ENCODE measurements around the gene ADAMTSL5. TPM values are rescaled to one million over a fixed set of nuclear protein-coding genes. Genes with fewer than 3 reads are reported as not detected.

ADAMTSL5 gene
- total RNA-seq, 1 experiment from 2014 or later: 11.1 TPM

GRCh38 chr19:1523412-1524286, 10.8 kb upstream of the ADAMTSL5 start, which contains the start of gene PLK5:
Gene PLK5 (plus strand): TSS chr19:1524077. CDS start chr19:1526997, 2,920 bp downstream.
- H3K4me3 Mint-ChIP-seq (ENCODE audit: unreplicated experiment): no peak within 1 kb of the TSS
- DNase-seq (ENCODE audit: unreplicated experiment): no peak
- BruUV-seq (replicated peaks): no TSS peak
- intact Hi-C loops (cut with micrococcal nuclease): no loop called here
- H3K4me1 Mint-ChIP-seq (ENCODE audit: insufficient read depth, unreplicated experiment): no peaks in the 10 kb centered on the region
- ChIA-PET CTCF (no interaction called here), POLR2A (no interaction called here)
- H3K27me3 Mint-ChIP-seq (ENCODE audit: insufficient read depth, unreplicated experiment): peaks cover 36% of the 10 kb centered on the region
- H3K36me3 Mint-ChIP-seq (ENCODE audit: insufficient read depth, unreplicated experiment): no peaks in the 10 kb centered on the region
- H3K9me3 Mint-ChIP-seq (ENCODE audit: unreplicated experiment): no peaks in the 10 kb centered on the region
- TF ChIP-seq, protein P1, sequence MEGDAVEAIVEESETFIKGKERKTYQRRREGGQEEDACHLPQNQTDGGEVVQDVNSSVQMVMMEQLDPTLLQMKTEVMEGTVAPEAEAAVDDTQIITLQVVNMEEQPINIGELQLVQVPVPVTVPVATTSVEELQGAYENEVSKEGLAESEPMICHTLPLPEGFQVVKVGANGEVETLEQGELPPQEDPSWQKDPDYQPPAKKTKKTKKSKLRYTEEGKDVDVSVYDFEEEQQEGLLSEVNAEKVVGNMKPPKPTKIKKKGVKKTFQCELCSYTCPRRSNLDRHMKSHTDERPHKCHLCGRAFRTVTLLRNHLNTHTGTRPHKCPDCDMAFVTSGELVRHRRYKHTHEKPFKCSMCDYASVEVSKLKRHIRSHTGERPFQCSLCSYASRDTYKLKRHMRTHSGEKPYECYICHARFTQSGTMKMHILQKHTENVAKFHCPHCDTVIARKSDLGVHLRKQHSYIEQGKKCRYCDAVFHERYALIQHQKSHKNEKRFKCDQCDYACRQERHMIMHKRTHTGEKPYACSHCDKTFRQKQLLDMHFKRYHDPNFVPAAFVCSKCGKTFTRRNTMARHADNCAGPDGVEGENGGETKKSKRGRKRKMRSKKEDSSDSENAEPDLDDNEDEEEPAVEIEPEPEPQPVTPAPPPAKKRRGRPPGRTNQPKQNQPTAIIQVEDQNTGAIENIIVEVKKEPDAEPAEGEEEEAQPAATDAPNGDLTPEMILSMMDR (IDR thresholded peaks at IDR 0.05; ENCODE audit: unreplicated experiment): no peak
- H3K27ac Mint-ChIP-seq (ENCODE audit: low read depth, unreplicated experiment): no peak within 1 kb of the TSS

GRCh38 chr19:1522838-1523237, 10.0 kb upstream of the ADAMTSL5 start:
- TF ChIP-seq, protein P1 (IDR thresholded peaks at IDR 0.05; ENCODE audit: unreplicated experiment): no peak
- no peak for DNase-seq (ENCODE audit: unreplicated experiment)
- no TSS peak for BruUV-seq (replicated peaks)
- Mint-ChIP-seq H3K27ac (ENCODE audit: low read depth, unreplicated experiment) (no peak overlapping the region), H3K4me1 (ENCODE audit: insufficient read depth, unreplicated experiment) (no peaks in the 10 kb centered on the region), H3K27me3 (ENCODE audit: insufficient read depth, unreplicated experiment) (peaks cover 36% of the 10 kb centered on the region), H3K4me3 (ENCODE audit: unreplicated experiment) (no peak overlapping the region), H3K9me3 (ENCODE audit: unreplicated experiment) (no peaks in the 10 kb centered on the region), H3K36me3 (ENCODE audit: insufficient read depth, unreplicated experiment) (no peaks in the 10 kb centered on the region)
- intact Hi-C loops (cut with micrococcal nuclease): no loop called here
- POLR2A ChIA-PET: no interaction called here
- CTCF ChIA-PET: no interaction called here

GRCh38 chr19:1522061-1522460, 9.2 kb upstream of the ADAMTSL5 start:
- BruUV-seq (replicated peaks): no TSS peak
- H3K4me3 Mint-ChIP-seq (ENCODE audit: unreplicated experiment): no peak overlapping the region
- no peaks in the 10 kb centered on the region for H3K9me3 Mint-ChIP-seq (ENCODE audit: unreplicated experiment)
- no peaks in the 10 kb centered on the region for H3K36me3 Mint-ChIP-seq (ENCODE audit: insufficient read depth, unreplicated experiment)
- CTCF ChIA-PET: interaction anchor here (0.6 kb wide), 1 partner anchor 151 kb away, joined by 3 read pairs; no protein-coding TSS in a partner anchor
- POLR2A ChIA-PET: interaction anchor here (0.6 kb wide), 1 partner anchor 354 kb away, joined by 3 read pairs; no protein-coding TSS in a partner anchor
- no peak overlapping the region for H3K27ac Mint-ChIP-seq (ENCODE audit: low read depth, unreplicated experiment)
- intact Hi-C loops (cut with micrococcal nuclease): no loop called here
- no peak for DNase-seq (ENCODE audit: unreplicated experiment)
- no peaks in the 10 kb centered on the region for H3K4me1 Mint-ChIP-seq (ENCODE audit: insufficient read depth, unreplicated experiment)
- TF ChIP-seq, protein P1 (IDR thresholded peaks at IDR 0.05; ENCODE audit: unreplicated experiment): no peak
- peaks cover 32% of the 10 kb centered on the region for H3K27me3 Mint-ChIP-seq (ENCODE audit: insufficient read depth, unreplicated experiment)

DNA sequence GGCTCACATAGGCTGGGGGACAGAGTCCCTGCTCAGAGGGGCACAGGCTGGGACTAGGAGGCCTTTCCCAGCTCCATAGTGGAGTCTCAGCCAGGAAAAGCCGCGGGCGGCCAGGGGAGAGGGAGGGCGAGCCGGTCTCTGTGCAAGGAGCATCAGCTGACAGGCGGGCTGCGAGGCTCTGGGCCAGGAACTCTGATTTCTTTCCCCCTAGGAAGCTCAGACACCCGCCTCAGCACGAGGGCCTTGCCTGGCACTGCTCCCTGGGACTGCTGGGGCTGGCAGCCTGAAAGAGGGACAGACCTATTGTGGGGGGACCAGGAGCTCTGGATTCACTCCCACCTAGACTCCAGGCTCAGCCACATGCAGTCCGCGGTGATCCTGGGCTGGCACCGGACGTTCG, 8.8 kb upstream of the ADAMTSL5 start:
- CTCF ChIA-PET: interaction anchor here (0.6 to 0.8 kb wide), 2 partner anchors 22 to 151 kb away, joined by 3 to 4 read pairs; no protein-coding TSS in a partner anchor
- no TSS peak for BruUV-seq (replicated peaks)
- Mint-ChIP-seq H3K4me1 (ENCODE audit: insufficient read depth, unreplicated experiment) (no peaks in the 10 kb centered on the region), H3K27me3 (ENCODE audit: insufficient read depth, unreplicated experiment) (peaks cover 28% of the 10 kb centered on the region), H3K36me3 (ENCODE audit: insufficient read depth, unreplicated experiment) (no peaks in the 10 kb centered on the region), H3K27ac (ENCODE audit: low read depth, unreplicated experiment) (no peak overlapping the region), H3K4me3 (ENCODE audit: unreplicated experiment) (no peak overlapping the region), H3K9me3 (ENCODE audit: unreplicated experiment) (no peaks in the 10 kb centered on the region)
- intact Hi-C loops (cut with micrococcal nuclease): no loop called here
- TF ChIP-seq, protein P1 (IDR thresholded peaks at IDR 0.05; ENCODE audit: unreplicated experiment): no peak
- POLR2A ChIA-PET: interaction anchor here (0.6 kb wide), 1 partner anchor 355 kb away, joined by 3 read pairs; no protein-coding TSS in a partner anchor
- no peak for DNase-seq (ENCODE audit: unreplicated experiment)

All from MCF 10A (cell line).